ENCODE results near the gene OSBPL9. TPM values are rescaled to one million over a fixed set of nuclear protein-coding genes. Genes with fewer than 3 reads are reported as not detected.

OSBPL9 gene, protein sequence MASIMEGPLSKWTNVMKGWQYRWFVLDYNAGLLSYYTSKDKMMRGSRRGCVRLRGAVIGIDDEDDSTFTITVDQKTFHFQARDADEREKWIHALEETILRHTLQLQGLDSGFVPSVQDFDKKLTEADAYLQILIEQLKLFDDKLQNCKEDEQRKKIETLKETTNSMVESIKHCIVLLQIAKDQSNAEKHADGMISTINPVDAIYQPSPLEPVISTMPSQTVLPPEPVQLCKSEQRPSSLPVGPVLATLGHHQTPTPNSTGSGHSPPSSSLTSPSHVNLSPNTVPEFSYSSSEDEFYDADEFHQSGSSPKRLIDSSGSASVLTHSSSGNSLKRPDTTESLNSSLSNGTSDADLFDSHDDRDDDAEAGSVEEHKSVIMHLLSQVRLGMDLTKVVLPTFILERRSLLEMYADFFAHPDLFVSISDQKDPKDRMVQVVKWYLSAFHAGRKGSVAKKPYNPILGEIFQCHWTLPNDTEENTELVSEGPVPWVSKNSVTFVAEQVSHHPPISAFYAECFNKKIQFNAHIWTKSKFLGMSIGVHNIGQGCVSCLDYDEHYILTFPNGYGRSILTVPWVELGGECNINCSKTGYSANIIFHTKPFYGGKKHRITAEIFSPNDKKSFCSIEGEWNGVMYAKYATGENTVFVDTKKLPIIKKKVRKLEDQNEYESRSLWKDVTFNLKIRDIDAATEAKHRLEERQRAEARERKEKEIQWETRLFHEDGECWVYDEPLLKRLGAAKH
- total RNA-seq, result 115 and 144 TPM in 2 replicates

DNA sequence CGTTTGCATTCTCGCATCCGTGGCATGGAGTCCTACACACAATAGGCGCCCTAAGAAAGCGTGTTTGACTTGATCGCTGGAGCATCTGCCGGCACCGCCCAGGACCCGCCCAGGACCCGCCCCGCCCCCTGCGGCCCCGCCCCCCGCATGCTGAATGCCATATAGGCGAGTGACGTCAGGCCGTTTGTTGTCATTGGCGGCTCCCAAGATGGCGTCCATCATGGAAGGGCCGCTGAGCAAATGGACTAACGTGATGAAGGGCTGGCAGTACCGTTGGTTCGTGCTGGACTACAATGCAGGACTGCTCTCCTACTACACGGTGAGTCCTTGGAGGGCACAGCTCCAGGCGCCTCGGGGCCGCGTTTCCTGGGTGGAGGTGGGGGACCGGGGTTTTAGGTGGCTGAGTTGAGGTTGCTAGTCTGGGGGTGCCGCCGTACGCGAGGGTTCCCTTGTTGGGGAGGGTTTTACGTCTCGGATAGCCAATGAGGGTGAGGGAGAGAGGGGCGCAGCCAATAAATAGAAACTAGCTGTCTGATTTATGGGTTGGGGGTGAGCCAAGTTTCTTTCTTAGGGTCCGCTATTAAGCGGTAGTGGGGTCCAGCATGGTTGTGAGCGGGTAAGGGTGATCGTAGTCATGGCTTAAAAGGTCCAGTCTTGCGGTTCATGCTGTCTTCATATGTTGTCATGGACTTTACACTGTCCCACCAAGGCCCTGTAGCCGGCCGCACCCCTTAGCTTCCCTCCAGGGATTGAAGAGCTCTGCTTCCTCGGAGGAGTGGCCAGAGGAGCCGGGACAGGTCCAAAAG, at the start of gene OSBPL9:
TSS of gene OSBPL9 (plus strand) at position 190 of the 806 bp plus-strand sequence. CDS start at position 209, 19 bp downstream.

Small RNA genes lying within 50 kb of the gene (small RNA-seq; reads per million reads assigned to genes)
- gene AL050343.2, result not detected
- gene RF00568, result not detected

Other genes with a start within 250 kb of the OSBPL9 start
- gene EPS15, start 97.8 kb upstream of the OSBPL9 start, total RNA-seq, result 55.0 and 83.3 TPM in 2 replicates

All from placental epithelial cell (primary cell).